Heart right ventricle (tissue), 16 donors: ENCODE results near the gene VKORC1L1. TPM values are rescaled to one million over a fixed set of nuclear protein-coding genes. Genes with fewer than 3 reads are reported as not detected.
"Not testable (repeated sequence)": the region's sequence is repeated elsewhere in the genome, so short reads cannot be mapped to it uniquely, and the experiment has no call there.

Experiments used
- ATAC-seq, 8 donors: fragments of 200-7000 bp; cut with Tn5 transposase; one replicate each; pipeline ENCODE4 v1.9.1; 2020; ENCODE audit warnings: mild to moderate bottlenecking in 8 of 8, moderate library complexity in 8 of 8, moderate number of reproducible peaks in 1 of 8
- DNase-seq, 2 donors: peaks; one replicate each; pipeline ENCODE4 v3.0.0-alpha.2; 2020
- H3K27ac ChIP-seq, 10 donors: fragments of 200-600 bp; sonication (generic) in 2 of 10; one replicate each; pipeline versions ENCODE4 v1.5.0 to v1.8.0; 2020 to 2022; ENCODE audit warnings: mild to moderate bottlenecking in 3 of 10
- H3K27me3 ChIP-seq, 7 donors: fragments of 200-600 bp; one replicate each; pipeline ENCODE4 v1.8.0; 2021 to 2022; ENCODE audit warnings: mild to moderate bottlenecking in 2 of 7
- H3K36me3 ChIP-seq, 9 donors: fragments of 200-600 bp; sonication (generic) in 1 of 9; one replicate each; pipeline versions ENCODE4 v1.5.0 to v1.8.0; 2020 to 2022; ENCODE audit warnings: mild to moderate bottlenecking in 2 of 9
- H3K4me1 ChIP-seq, 9 donors: fragments of 200-600 bp; sonication (generic) in 1 of 9; one replicate each; pipeline versions ENCODE4 v1.5.0 to v1.8.0; 2020 to 2022; ENCODE audit warnings: mild to moderate bottlenecking in 4 of 9
- H3K4me3 ChIP-seq, 10 donors: fragments of 200-600 bp; sonication (generic) in 2 of 10; one replicate each; pipeline versions ENCODE4 v1.5.0 to v1.8.0; 2020 to 2022; ENCODE audit warnings: mild to moderate bottlenecking in 7 of 10, moderate library complexity in 2 of 10
- H3K9me3 ChIP-seq, 11 donors: fragments of 200-600 bp in 10 of 11; sonication (generic) in 2 of 11; one replicate each; pipeline versions ENCODE4 v1.5.0 to v1.8.0; 2013 to 2022; ENCODE audit warnings: mild to moderate bottlenecking in 2 of 11, control low read depth in 1 of 11, moderate library complexity in 1 of 11
- CTCF ChIP-seq, 9 donors: fragments of 200-600 bp; sonication (generic) in 2 of 9; IDR thresholded peaks; one replicate each; pipeline versions ENCODE4 v1.5.0 to v1.8.0; 2021 to 2022; ENCODE audit warnings: antibody characterized with exemption in 9 of 9, mild to moderate bottlenecking in 5 of 9, moderate library complexity in 1 of 9
- WGBS, 2 donors: extraction: QIAGEN DNeasy Blood & Tissue Kit; methylation state at CpG; one replicate each; pipeline ENCODE4 v1.1.7; 2013; ENCODE audit warnings: inconsistent platforms in 1 of 2; 5-methylcytosine and 5-hydroxymethylcytosine counted together
- intact Hi-C, 10 donors: fragments of 100-400 bp; cut with DNase I; formaldehyde crosslinking; loops; one replicate each; pipeline versions ENCODE4 v1.11.1 to v1.14.2; 2022
- polyA plus RNA-seq, 2 donors: library from polyadenylated mRNA; stranded (reverse); fragments of 200-250 nt; gene quantifications; one replicate each; pipeline ENCODE4 v1.2.3, GENCODE V29; 2013
- total RNA-seq, 10 donors: library from RNA; stranded (reverse); fragmentation: NEBNext Ultra II Directional in 3 of 10; extraction: Animal tissue kit (Norgen Biotek cat#: 25700) in 3 of 10; gene quantifications; one replicate each; pipeline versions ENCODE4 v1.2.1 to v1.2.4, GENCODE V29; 2021 to 2023
- donor health status: Arrhythmogenic right ventricular cardiomyopathy.
- donor health status: ischemic (EF 13 %, LVEDD 7.1; RV severe dilation, severe dysfunction).
- donor health status: healthy with polysubstance abuse.
- donor health status: DM: no; HTN: yes; CAD: no.
- donor health status: DM: no; HTN: no; CAD: no.
- donor health status: ischemic (EF 25% LVEDD 6.9; RV normal size, moderate dysfunction).
- donor health status: ischemic (EF 25% LVEDD 5.7; RV mildly dilated, moderate dysfunction).
- donor health status: healthy.
- donor health status: DM: yes; HTN: yes; CAD: no.
- donor health status: Ischemic cardiomyopathy.
- donor health status: ischemic (EF 35%, LVEDD 5.7; RV mildly dilated, moderate dysfunction).
- donor health status: nonischemic (EF 11% LVEDD 7.7; RV severe dilation, severe dysfunction).
- donor health status: DM: yes; HTN: yes; CAD: no.
- donor health status: PGD.
- donor health status: ischemic (EF 29% LVEDD 5.4; RV normal size, mild dysfunction).
- donor health status: nonischemic (EF 23%, LVEDD 6.1; RV moderate dilation, normal function).

Gene VKORC1L1
- total and polyA plus RNA-seq, 12 donors: 4.4 to 23.8 (median 17.0) TPM

- ATAC-seq (no peak), DNase-seq (no peak)
- Histone ChIP-seq H3K4me3 (no peak overlapping the region), H3K9me3 (no peaks in the 10 kb centered on the region), H3K27me3 (no peaks in the 10 kb centered on the region), H3K27ac (no peak overlapping the region), H3K36me3 (peaks cover 0 to 15% (median 0%) of the 10 kb centered on the region in 9 donors), H3K4me1 (peaks cover 0 to 28% (median 21%) of the 10 kb centered on the region in 9 donors)
- intact Hi-C loops: loop anchor here in 4 of 10 donors (10.0 kb wide), 2 partner anchors 91 to 109 kb away; partner anchors contain the start of genes VKORC1L1 (in 3 of the 4) and ASL (in 1 of the 4)
- TF ChIP-seq CTCF (IDR thresholded peaks at IDR 0.05): no peak
- WGBS, 2 donors: 93 to 95% methylated on average over 10 of the region's 10 CpGs
These were observed 111.2 kb downstream of the VKORC1L1 start for GRCh38 chr7:65983965-65984658.

- intact Hi-C loops: loop anchor here in 4 of 10 donors (10.0 kb wide), 2 partner anchors 87 to 113 kb away; partner anchors contain the start of genes VKORC1L1 (in 3 of the 4) and ASL (in 1 of the 4)
- Histone ChIP-seq H3K9me3 (no peaks in the 10 kb centered on the region), H3K27ac (no peak overlapping the region), H3K27me3 (no peaks in the 10 kb centered on the region), H3K4me3 (no peak overlapping the region), H3K36me3 (no peaks in the 10 kb centered on the region), H3K4me1 (peaks cover 0 to 6% (median 0%) of the 10 kb centered on the region in 9 donors)
- WGBS, 2 donors: 84 to 89% methylated on average over 4 of the region's 4 CpGs
- TF ChIP-seq CTCF (IDR thresholded peaks at IDR 0.05): no peak
- ATAC-seq: no peak
- DNase-seq: no peak
These were observed 115.2 kb downstream of the VKORC1L1 start for GRCh38 chr7:65988084-65988483.

- DNase-seq, H3K27ac ChIP-seq, H3K9me3 ChIP-seq, ATAC-seq, H3K4me1 ChIP-seq, H3K36me3 ChIP-seq, H3K4me3 ChIP-seq, H3K27me3 ChIP-seq: not testable (repeated sequence)
- 94 to 100% methylated on average over 1 of the region's 1 CpG for WGBS, 2 donors
- intact Hi-C loops: loop anchor here in 4 of 10 donors (10.0 kb wide), 2 partner anchors 86 to 114 kb away; partner anchors contain the start of genes VKORC1L1 (in 3 of the 4) and ASL (in 1 of the 4)
These were observed 115.6 kb downstream of the VKORC1L1 start for GRCh38 chr7:65988503-65988902.

GRCh38 chr7:65989694-65990080 lies 116.8 kb downstream of the VKORC1L1 start:
- TF ChIP-seq CTCF (IDR thresholded peaks at IDR 0.05): no peak
- Histone ChIP-seq H3K4me1 (peaks cover 0 to 6% (median 0%) of the 10 kb centered on the region in 9 donors), H3K4me3 (no peak overlapping the region), H3K36me3 (no peaks in the 10 kb centered on the region), H3K9me3 (no peaks in the 10 kb centered on the region), H3K27ac (no peak overlapping the region), H3K27me3 (no peaks in the 10 kb centered on the region)
- ATAC-seq (no peak), DNase-seq (no peak)
- intact Hi-C loops: loop anchor here in 4 of 10 donors (10.0 kb wide), 2 partner anchors 85 to 115 kb away; partner anchors contain the start of genes VKORC1L1 (in 3 of the 4) and ASL (in 1 of the 4)
- WGBS, 2 donors: 60 to 69% methylated on average over 3 of the region's 3 CpGs

- H3K27me3 ChIP-seq, H3K9me3 ChIP-seq, H3K4me1 ChIP-seq, intact Hi-C loops, H3K36me3 ChIP-seq, ATAC-seq, H3K4me3 ChIP-seq, DNase-seq: not testable (repeated sequence)
- H3K27ac ChIP-seq: peak overlapping the region in 3 of 10 donors; percentile 39 to 66 (median 65)
- WGBS, 2 donors: 95 to 97% methylated on average over 5 of the region's 5 CpGs
These were observed 119.0 kb downstream of the VKORC1L1 start for GRCh38 chr7:65991829-65992228.
